ENCODE measurements around the gene NSA2.

The NSA2 gene

GRCh38 chr5:74822288-74822687 is 55.2 kb downstream of the NSA2 start:
- DNase-seq: no peak

GRCh38 chr5:74829413-74829812 is 62.4 kb downstream of the NSA2 start:
- no peak for DNase-seq
